Measurements from ENCODE around the gene LYVE1. TPM values are rescaled to one million over a fixed set of nuclear protein-coding genes. Genes with fewer than 3 reads are reported as not detected.

LYVE1 gene
- total RNA-seq, 2 experiments from 2014 or later = not detected

- H3K27ac Mint-ChIP-seq = no peak overlapping the region
- no peak overlapping the region for H3K4me3 Mint-ChIP-seq
- ATAC-seq (ENCODE audit: poor library complexity) = no peak
- no peak overlapping the region for H3K27ac ChIP-seq (ENCODE audit: low read depth in 1 of 2, low read length in 2 of 2)
- H3K9me3 Mint-ChIP-seq = no peaks in the 10 kb centered on the region
- intact Hi-C loops (cut with DNase I, micrococcal nuclease) = no loop called here
- H3K36me3 Mint-ChIP-seq (ENCODE audit: low read depth) = no peaks in the 10 kb centered on the region
- H3K4me1 ChIP-seq (ENCODE audit: insufficient read depth, low read length) = peaks cover 5% of the 10 kb centered on the region
- no peaks in the 10 kb centered on the region for H3K9me3 ChIP-seq (ENCODE audit: control insufficient read depth in 1 of 2, insufficient read depth in 1 of 2, low read length in 2 of 2)
- CTCF ChIA-PET = no interaction called here
- H3K4me1 Mint-ChIP-seq (ENCODE audit: low read depth) = no peaks in the 10 kb centered on the region
- POLR2A ChIA-PET = no interaction called here
- no peak overlapping the region for H3K4me3 ChIP-seq (ENCODE audit: low read length)
- no peaks in the 10 kb centered on the region for H3K36me3 ChIP-seq (ENCODE audit: insufficient read depth, low read length)
- peaks cover 5% of the 10 kb centered on the region for H3K27me3 Mint-ChIP-seq
- DNase-seq = no peak
- TF ChIP-seq, protein P1, sequence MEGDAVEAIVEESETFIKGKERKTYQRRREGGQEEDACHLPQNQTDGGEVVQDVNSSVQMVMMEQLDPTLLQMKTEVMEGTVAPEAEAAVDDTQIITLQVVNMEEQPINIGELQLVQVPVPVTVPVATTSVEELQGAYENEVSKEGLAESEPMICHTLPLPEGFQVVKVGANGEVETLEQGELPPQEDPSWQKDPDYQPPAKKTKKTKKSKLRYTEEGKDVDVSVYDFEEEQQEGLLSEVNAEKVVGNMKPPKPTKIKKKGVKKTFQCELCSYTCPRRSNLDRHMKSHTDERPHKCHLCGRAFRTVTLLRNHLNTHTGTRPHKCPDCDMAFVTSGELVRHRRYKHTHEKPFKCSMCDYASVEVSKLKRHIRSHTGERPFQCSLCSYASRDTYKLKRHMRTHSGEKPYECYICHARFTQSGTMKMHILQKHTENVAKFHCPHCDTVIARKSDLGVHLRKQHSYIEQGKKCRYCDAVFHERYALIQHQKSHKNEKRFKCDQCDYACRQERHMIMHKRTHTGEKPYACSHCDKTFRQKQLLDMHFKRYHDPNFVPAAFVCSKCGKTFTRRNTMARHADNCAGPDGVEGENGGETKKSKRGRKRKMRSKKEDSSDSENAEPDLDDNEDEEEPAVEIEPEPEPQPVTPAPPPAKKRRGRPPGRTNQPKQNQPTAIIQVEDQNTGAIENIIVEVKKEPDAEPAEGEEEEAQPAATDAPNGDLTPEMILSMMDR (IDR thresholded peaks at IDR 0.05) = no peak
- H3K27me3 ChIP-seq (ENCODE audit: control insufficient read depth in 1 of 2, insufficient read depth in 2 of 2, low read length in 2 of 2) = peaks cover 0 to 2% of the 10 kb centered on the region in 2 experiments
Observed at GRCh38 chr11:10580623-10581022, 12.2 kb upstream of the LYVE1 start.

GRCh38 chr11:10579700-10580099 is 11.2 kb upstream of the LYVE1 start:
- Mint-ChIP-seq H3K4me3 (no peak overlapping the region), H3K9me3 (no peaks in the 10 kb centered on the region), H3K27ac (no peak overlapping the region), H3K4me1 (ENCODE audit: low read depth) (no peaks in the 10 kb centered on the region), H3K27me3 (peaks cover 5% of the 10 kb centered on the region), H3K36me3 (ENCODE audit: low read depth) (no peaks in the 10 kb centered on the region)
- H3K27ac ChIP-seq (ENCODE audit: low read depth in 1 of 2, low read length in 2 of 2) = no peak overlapping the region
- ATAC-seq (ENCODE audit: poor library complexity) = no peak
- no peaks in the 10 kb centered on the region for H3K9me3 ChIP-seq (ENCODE audit: control insufficient read depth in 1 of 2, insufficient read depth in 1 of 2, low read length in 2 of 2)
- no peak for DNase-seq
- POLR2A ChIA-PET = no interaction called here
- TF ChIP-seq, protein P1 (IDR thresholded peaks at IDR 0.05) = no peak
- peaks cover 5% of the 10 kb centered on the region for H3K4me1 ChIP-seq (ENCODE audit: insufficient read depth, low read length)
- intact Hi-C loops (cut with DNase I, micrococcal nuclease) = no loop called here
- H3K4me3 ChIP-seq (ENCODE audit: low read length) = no peak overlapping the region
- no peaks in the 10 kb centered on the region for H3K36me3 ChIP-seq (ENCODE audit: insufficient read depth, low read length)
- H3K27me3 ChIP-seq (ENCODE audit: control insufficient read depth in 1 of 2, insufficient read depth in 2 of 2, low read length in 2 of 2) = peaks cover 0 to 2% of the 10 kb centered on the region in 2 experiments
- CTCF ChIA-PET = no interaction called here

- no peaks in the 10 kb centered on the region for H3K36me3 Mint-ChIP-seq (ENCODE audit: low read depth)
- DNase-seq (no peak), ATAC-seq (ENCODE audit: poor library complexity) (no peak)
- POLR2A ChIA-PET = no interaction called here
- CTCF ChIA-PET = no interaction called here
- H3K27ac Mint-ChIP-seq = no peak overlapping the region
- H3K27me3 Mint-ChIP-seq = peaks cover 5% of the 10 kb centered on the region
- H3K27ac ChIP-seq (ENCODE audit: low read depth in 1 of 2, low read length in 2 of 2) = no peak overlapping the region
- no peak overlapping the region for H3K4me3 ChIP-seq (ENCODE audit: low read length)
- no peaks in the 10 kb centered on the region for H3K9me3 ChIP-seq (ENCODE audit: control insufficient read depth in 1 of 2, insufficient read depth in 1 of 2, low read length in 2 of 2)
- H3K4me1 ChIP-seq (ENCODE audit: insufficient read depth, low read length) = no peaks in the 10 kb centered on the region
- no peaks in the 10 kb centered on the region for H3K36me3 ChIP-seq (ENCODE audit: insufficient read depth, low read length)
- no peaks in the 10 kb centered on the region for H3K9me3 Mint-ChIP-seq
- intact Hi-C loops (cut with DNase I, micrococcal nuclease) = no loop called here
- TF ChIP-seq, protein P1 (IDR thresholded peaks at IDR 0.05) = no peak
- no peaks in the 10 kb centered on the region for H3K4me1 Mint-ChIP-seq (ENCODE audit: low read depth)
- no peak overlapping the region for H3K4me3 Mint-ChIP-seq
- H3K27me3 ChIP-seq (ENCODE audit: control insufficient read depth in 1 of 2, insufficient read depth in 2 of 2, low read length in 2 of 2) = peaks cover 0 to 2% of the 10 kb centered on the region in 2 experiments
Observed at GRCh38 chr11:10576035-10576398, 7.6 kb upstream of the LYVE1 start.

All from CD4-positive, alpha-beta T cell (primary cell).